Fibroblast of lung (primary cell): ENCODE measurements around the gene ECSCR. TPM values are rescaled to one million over a fixed set of nuclear protein-coding genes. Genes with fewer than 3 reads are reported as not detected.
"Not testable (repeated sequence)": the region's sequence is repeated elsewhere in the genome, so short reads cannot be mapped to it uniquely, and the experiment has no call there.

Experiments used
- DNase-seq, 2 donors: peaks; one replicate each; pipeline versions ENCODE4 v3.0.0 to v3.0.0-alpha.2; 2010; ENCODE audit warnings: low read depth in 2 of 2
- H2AFZ ChIP-seq: 2 replicates; pipeline ENCODE4 v1.5.1; 2012; ENCODE audit warnings: low read length, control low read depth, inconsistent platforms
- H3K27ac ChIP-seq: 2 replicates; pipeline ENCODE4 v1.5.1; 2011; ENCODE audit warnings: low read length, control low read depth; ENCODE audit not compliant: insufficient read depth
- H3K27me3 ChIP-seq: 2 replicates; pipeline ENCODE4 v1.5.1; 2011; ENCODE audit warnings: mild to moderate bottlenecking, low read length; ENCODE audit not compliant: control insufficient read depth, insufficient read depth
- H3K36me3 ChIP-seq: 2 replicates; pipeline ENCODE4 v1.5.1; 2011; ENCODE audit warnings: low read length; ENCODE audit not compliant: control insufficient read depth, insufficient read depth
- H3K4me1 ChIP-seq: 2 replicates; pipeline ENCODE4 v1.5.1; 2011; ENCODE audit warnings: low read length; ENCODE audit not compliant: control insufficient read depth, insufficient read depth; ENCODE audit errors: extremely low read depth
- H3K4me2 ChIP-seq: 2 replicates; pipeline ENCODE4 v1.5.1; 2011; ENCODE audit warnings: low read length, control low read depth; ENCODE audit not compliant: insufficient read depth; ENCODE audit errors: extremely low read depth
- H3K4me3 ChIP-seq, 4 experiments: fragments of 200-600 bp in 1 of 4; sonication (generic) in 1 of 4; replicated peaks in 1 of 4; 2 replicates each; pipeline ENCODE4 v1.5.1; 2011 to 2016; ENCODE audit warnings: low read length in 4 of 4, low read depth in 3 of 4, mild to moderate bottlenecking in 3 of 4, control low read depth in 2 of 4, inconsistent platforms in 1 of 4, mixed read lengths in 1 of 4; ENCODE audit not compliant: insufficient read depth in 1 of 4; ENCODE audit errors: control extremely low read depth in 1 of 4
- H3K79me2 ChIP-seq: 2 replicates; pipeline ENCODE4 v1.5.1; 2012; ENCODE audit warnings: mild to moderate bottlenecking, low read length, inconsistent platforms; ENCODE audit not compliant: control insufficient read depth, insufficient read depth
- H3K9ac ChIP-seq: 2 replicates; pipeline ENCODE4 v1.5.1; 2011; ENCODE audit warnings: mild to moderate bottlenecking, low read length, control low read depth; ENCODE audit not compliant: insufficient read depth
- H3K9me3 ChIP-seq: 2 replicates; pipeline ENCODE4 v1.5.1; 2012; ENCODE audit warnings: low read depth, low read length; ENCODE audit not compliant: control insufficient read depth, insufficient read depth
- H4K20me1 ChIP-seq: 2 replicates; pipeline ENCODE4 v1.5.1; 2011; ENCODE audit warnings: low read length; ENCODE audit not compliant: control insufficient read depth, insufficient read depth; ENCODE audit errors: extremely low read depth
- CTCF ChIP-seq, 2 donors: IDR thresholded peaks in 1 of 2; conservative IDR thresholded peaks in 1 of 2; 1 replicate in 1 of 2; 2 replicates in 1 of 2; pipeline ENCODE4 v1.5.1; 2011 to 2012; ENCODE audit warnings: low read length in 2 of 2, control low read depth in 1 of 2, inconsistent platforms in 1 of 2, low read depth in 1 of 2, mild to moderate bottlenecking in 1 of 2
- EZH2 ChIP-seq: IDR thresholded peaks from 2 replicates; pipeline ENCODE4 v1.5.1; 2012; ENCODE audit warnings: low read length, control low read depth, mild to moderate bottlenecking; ENCODE audit errors: missing control alignments
- polyA plus RNA-seq, 2 donors: library from polyadenylated mRNA; depleted of rRNA in 1 of 2; stranded (reverse) in 1 of 2; unstranded in 1 of 2; fragments of >200 nt; gene quantifications; 2 replicates each; pipeline ENCODE4 v1.2.1, GENCODE V29; 2011 to 2012; ENCODE audit warnings: missing spikeins in 1 of 2
- total RNA-seq: library from RNA; depleted of rRNA; stranded (reverse); fragments of >200 nt; gene quantifications from 2 replicates; pipeline ENCODE4 v1.2.1, GENCODE V29; 2014

Gene ECSCR
- total and polyA plus RNA-seq, 2 donors (not counting 1 experiment from before 2014, with no cell fraction given), result 0.18 TPM; not detected in 1

- TF ChIP-seq EZH2 (no peak), CTCF (conservative IDR thresholded peaks at IDR 0.05 in 1 of 2, IDR thresholded peaks at IDR 0.05 in 1 of 2; ENCODE audit: low read depth in 1 of 2, low read length in 2 of 2) (peak; percentile 28 to 32)
- peak in 1 of 2 donors; percentile 49 for DNase-seq
- H3K4me1 ChIP-seq, result peaks cover 8% of the 10 kb centered on the region
Measured at GRCh38 chr5:139481580-139482049, 19.1 kb upstream of the ECSCR start.

GRCh38 chr5:139481122-139481533 lies 18.6 kb upstream of the ECSCR start:
- H3K27ac ChIP-seq, result peak overlapping the region; percentile 99
- peaks cover 14% of the 10 kb centered on the region for H3K79me2 ChIP-seq
- peak overlapping the region; percentile 98 for H3K4me2 ChIP-seq
- no peak overlapping the region for H2AFZ ChIP-seq
- peak overlapping the region; percentile 80 for H3K9ac ChIP-seq
- peaks cover 8% of the 10 kb centered on the region for H3K36me3 ChIP-seq
- no peaks in the 10 kb centered on the region for H3K27me3 ChIP-seq
- DNase-seq, result peak in 1 of 2 donors; percentile 42
- peak overlapping the region; percentile 63 to 82 (median 73) for H3K4me3 ChIP-seq
- no peaks in the 10 kb centered on the region for H3K9me3 ChIP-seq
- TF ChIP-seq CTCF (conservative IDR thresholded peaks at IDR 0.05 in 1 of 2, IDR thresholded peaks at IDR 0.05 in 1 of 2; ENCODE audit: low read depth in 1 of 2, low read length in 2 of 2), result no peak
- no peak for TF ChIP-seq EZH2
- no peaks in the 10 kb centered on the region for H4K20me1 ChIP-seq
- peaks cover 8% of the 10 kb centered on the region for H3K4me1 ChIP-seq

More at GRCh38 chr5:139481580-139482049, 19.1 kb upstream of the ECSCR start:
- H4K20me1 ChIP-seq, result no peaks in the 10 kb centered on the region
- peaks cover 6% of the 10 kb centered on the region for H3K36me3 ChIP-seq
- no peaks in the 10 kb centered on the region for H3K27me3 ChIP-seq
- H3K27ac ChIP-seq, result peak overlapping the region; percentile 99
- H2AFZ ChIP-seq, result no peak overlapping the region
- peak overlapping the region; percentile 98 for H3K4me2 ChIP-seq
- no peaks in the 10 kb centered on the region for H3K9me3 ChIP-seq
- peak overlapping the region; percentile 63 to 82 (median 73) for H3K4me3 ChIP-seq
- H3K79me2 ChIP-seq, result peaks cover 14% of the 10 kb centered on the region
- H3K9ac ChIP-seq, result peak overlapping the region; percentile 80

GRCh38 chr5:139479729-139480128 lies 17.2 kb upstream of the ECSCR start:
- not testable (repeated sequence) for H3K27ac ChIP-seq, H3K4me2 ChIP-seq, H3K9ac ChIP-seq, H3K4me3 ChIP-seq, H3K9me3 ChIP-seq, H2AFZ ChIP-seq, DNase-seq, H4K20me1 ChIP-seq, H3K27me3 ChIP-seq
- Histone ChIP-seq H3K79me2 (peaks cover 14% of the 10 kb centered on the region), H3K36me3 (peaks cover 15% of the 10 kb centered on the region), H3K4me1 (peaks cover 14% of the 10 kb centered on the region)

GRCh38 chr5:139478657-139479423 lies 16.3 kb upstream of the ECSCR start:
- H3K9ac ChIP-seq, H2AFZ ChIP-seq, H3K27me3 ChIP-seq, H4K20me1 ChIP-seq, H3K4me3 ChIP-seq, H3K27ac ChIP-seq, DNase-seq, H3K4me2 ChIP-seq, H3K9me3 ChIP-seq: not testable (repeated sequence)
- Histone ChIP-seq H3K36me3 (peaks cover 15% of the 10 kb centered on the region), H3K4me1 (peaks cover 17% of the 10 kb centered on the region), H3K79me2 (peaks cover 14% of the 10 kb centered on the region)
